ENCODE data around the gene BTBD9. TPM values are rescaled to one million over a fixed set of nuclear protein-coding genes. Genes with fewer than 3 reads are reported as not detected.

The BTBD9 gene
- total RNA-seq, 1 experiment from 2014 or later, result 10.8 TPM

- TF ChIP-seq EZH2 (IDR thresholded peaks at IDR 0.05; ENCODE audit: low read depth) (no peak), CTCF (conservative IDR thresholded peaks at IDR 0.05) (no peak)
- H3K4me2 ChIP-seq, result no peak overlapping the region
- intact Hi-C loops (cut with micrococcal nuclease; ENCODE audit: unreplicated experiment), result no loop called here
- no peaks in the 10 kb centered on the region for H3K27me3 ChIP-seq (ENCODE audit: insufficient read depth, low read depth)
- no peaks in the 10 kb centered on the region for H3K4me1 ChIP-seq (replicated peaks; ENCODE audit: insufficient read depth)
- no peaks in the 10 kb centered on the region for H3K9me2 ChIP-seq (ENCODE audit: insufficient read depth)
- H3K36me3 ChIP-seq (ENCODE audit: low read depth), result no peaks in the 10 kb centered on the region
- no peak overlapping the region for H3K4me3 ChIP-seq
- H3K9me3 ChIP-seq (ENCODE audit: insufficient read depth, low read depth), result no peaks in the 10 kb centered on the region
- H4K20me1 ChIP-seq (ENCODE audit: insufficient read depth), result no peaks in the 10 kb centered on the region
- POLR2A ChIA-PET (ENCODE audit: unreplicated experiment), result no interaction called here
- no TSS peak for BruUV-seq (replicated peaks)
- H3K27ac ChIP-seq, result no peak overlapping the region
- DNase-seq, result no peak
- no peak overlapping the region for H2AFZ ChIP-seq
- no peaks in the 10 kb centered on the region for H3F3A ChIP-seq (ENCODE audit: insufficient read depth, low read depth)
- CTCF ChIA-PET, result interaction anchor here (0.6 kb wide), 1 partner anchor 150 kb away, joined by 10 read pairs; no protein-coding TSS in a partner anchor
- H3K79me2 ChIP-seq (ENCODE audit: low read depth), result no peaks in the 10 kb centered on the region
Measured at GRCh38 chr6:38215225-38215624, 424.5 kb downstream of the BTBD9 start.

- H3K9me2 ChIP-seq (ENCODE audit: insufficient read depth), result no peaks in the 10 kb centered on the region
- no peaks in the 10 kb centered on the region for H3K9me3 ChIP-seq (ENCODE audit: insufficient read depth, low read depth)
- H3K4me2 ChIP-seq, result no peak overlapping the region
- H3K27ac ChIP-seq, result no peak overlapping the region
- H3K27me3 ChIP-seq (ENCODE audit: insufficient read depth, low read depth), result no peaks in the 10 kb centered on the region
- no peaks in the 10 kb centered on the region for H4K20me1 ChIP-seq (ENCODE audit: insufficient read depth)
- TF ChIP-seq EZH2 (IDR thresholded peaks at IDR 0.05; ENCODE audit: low read depth), result no peak
- no peak for TF ChIP-seq CTCF (conservative IDR thresholded peaks at IDR 0.05)
- no peaks in the 10 kb centered on the region for H3K79me2 ChIP-seq (ENCODE audit: low read depth)
- H3K4me3 ChIP-seq, result no peak overlapping the region
- H2AFZ ChIP-seq, result no peak overlapping the region
- no TSS peak for BruUV-seq (replicated peaks)
- H3K4me1 ChIP-seq (replicated peaks; ENCODE audit: insufficient read depth), result no peaks in the 10 kb centered on the region
- ChIA-PET CTCF (no interaction called here), POLR2A (ENCODE audit: unreplicated experiment) (no interaction called here)
- H3F3A ChIP-seq (ENCODE audit: insufficient read depth, low read depth), result no peaks in the 10 kb centered on the region
- H3K36me3 ChIP-seq (ENCODE audit: low read depth), result no peaks in the 10 kb centered on the region
- DNase-seq, result no peak
- intact Hi-C loops (cut with micrococcal nuclease; ENCODE audit: unreplicated experiment), result no loop called here
Measured at GRCh38 chr6:38214159-38214558, 425.6 kb downstream of the BTBD9 start.

GRCh38 chr6:38213251-38213658 lies 426.5 kb downstream of the BTBD9 start:
- no peak overlapping the region for H2AFZ ChIP-seq
- H3F3A ChIP-seq (ENCODE audit: insufficient read depth, low read depth), result no peaks in the 10 kb centered on the region
- no peak for TF ChIP-seq EZH2 (IDR thresholded peaks at IDR 0.05; ENCODE audit: low read depth)
- no peak for TF ChIP-seq CTCF (conservative IDR thresholded peaks at IDR 0.05)
- ChIA-PET CTCF (no interaction called here), POLR2A (ENCODE audit: unreplicated experiment) (no interaction called here)
- H3K9me3 ChIP-seq (ENCODE audit: insufficient read depth, low read depth), result no peaks in the 10 kb centered on the region
- no peaks in the 10 kb centered on the region for H3K9me2 ChIP-seq (ENCODE audit: insufficient read depth)
- no peak for DNase-seq
- H4K20me1 ChIP-seq (ENCODE audit: insufficient read depth), result no peaks in the 10 kb centered on the region
- no peaks in the 10 kb centered on the region for H3K27me3 ChIP-seq (ENCODE audit: insufficient read depth, low read depth)
- BruUV-seq (replicated peaks), result no TSS peak
- no peak overlapping the region for H3K4me3 ChIP-seq
- intact Hi-C loops (cut with micrococcal nuclease; ENCODE audit: unreplicated experiment), result no loop called here
- H3K79me2 ChIP-seq (ENCODE audit: low read depth), result no peaks in the 10 kb centered on the region
- no peaks in the 10 kb centered on the region for H3K36me3 ChIP-seq (ENCODE audit: low read depth)
- H3K4me2 ChIP-seq, result no peak overlapping the region
- no peaks in the 10 kb centered on the region for H3K4me1 ChIP-seq (replicated peaks; ENCODE audit: insufficient read depth)
- H3K27ac ChIP-seq, result no peak overlapping the region

Measured in PC-9 (cell line).